Measurements from ENCODE around the gene EML3. TPM values are rescaled to one million over a fixed set of nuclear protein-coding genes. Genes with fewer than 3 reads are reported as not detected.

The EML3 gene
- total and polyA plus RNA-seq, 2 of the 13 experiments (the other 11 are each of a cell fraction or from before 2014, with no cell fraction given): 10.6 to 12.3 TPM

DNA sequence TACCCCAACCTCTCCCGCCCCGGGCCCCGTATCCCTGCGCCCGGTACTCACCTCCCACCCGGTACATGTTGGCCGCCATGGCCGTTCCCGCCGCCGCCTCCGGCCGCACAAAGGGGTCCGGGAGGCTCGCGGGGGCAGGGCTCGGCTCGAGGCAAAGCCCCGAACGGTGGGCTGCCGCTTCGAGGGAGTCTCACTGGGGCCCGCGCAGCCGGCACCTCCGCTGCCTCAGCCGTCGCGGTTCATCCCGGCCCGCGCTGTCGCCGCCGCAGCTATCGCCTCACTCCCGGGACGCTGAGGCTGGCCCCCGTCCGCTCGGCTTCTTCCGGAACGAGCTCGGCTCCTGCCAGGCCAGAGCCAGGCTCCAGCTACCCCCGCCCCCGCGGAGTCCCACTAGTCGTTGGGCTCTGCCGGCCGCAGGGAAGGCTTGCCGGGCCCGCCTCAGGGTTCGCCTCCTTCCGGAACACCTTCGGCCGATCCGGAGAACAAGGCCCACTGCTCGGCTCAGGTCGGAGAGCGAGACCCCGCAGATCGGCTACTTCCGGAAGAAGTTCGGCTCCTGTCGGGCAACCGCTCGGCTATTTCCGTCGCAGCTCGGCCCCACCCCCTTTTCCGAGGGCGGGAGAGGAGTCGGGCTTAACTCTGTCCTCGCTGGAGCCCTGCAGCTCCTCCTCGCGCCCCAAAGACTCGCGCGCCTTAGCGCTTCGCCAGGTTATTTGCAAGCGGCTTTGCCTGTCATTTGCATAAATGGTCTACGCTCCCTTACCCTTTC, 11.0 kb downstream of the EML3 start, which contains the start of gene MTA2 (continued):
- TF ChIP-seq, protein P1, sequence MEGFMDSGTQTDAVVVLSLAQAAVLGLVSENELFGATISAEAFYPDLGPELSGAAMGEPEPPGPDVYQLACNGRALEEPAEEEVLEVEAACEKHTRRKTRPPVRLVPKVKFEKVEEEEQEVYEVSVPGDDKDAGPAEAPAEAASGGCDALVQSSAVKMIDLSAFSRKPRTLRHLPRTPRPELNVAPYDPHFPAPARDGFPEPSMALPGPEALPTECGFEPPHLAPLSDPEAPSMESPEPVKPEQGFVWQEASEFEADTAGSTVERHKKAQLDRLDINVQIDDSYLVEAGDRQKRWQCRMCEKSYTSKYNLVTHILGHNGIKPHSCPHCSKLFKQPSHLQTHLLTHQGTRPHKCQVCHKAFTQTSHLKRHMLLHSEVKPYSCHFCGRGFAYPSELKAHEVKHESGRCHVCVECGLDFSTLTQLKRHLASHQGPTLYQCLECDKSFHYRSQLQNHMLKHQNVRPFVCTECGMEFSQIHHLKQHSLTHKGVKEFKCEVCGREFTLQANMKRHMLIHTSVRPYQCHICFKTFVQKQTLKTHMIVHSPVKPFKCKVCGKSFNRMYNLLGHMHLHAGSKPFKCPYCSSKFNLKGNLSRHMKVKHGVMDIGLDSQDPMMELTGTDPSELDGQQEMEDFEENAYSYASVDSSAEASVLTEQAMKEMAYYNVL (CRISPR knock-in tag; IDR thresholded peaks at IDR 0.05; ENCODE audit: borderline replicate concordance): peak; percentile 26; the same call in 1 of the 2 replicates
- TF ChIP-seq, protein P2, sequence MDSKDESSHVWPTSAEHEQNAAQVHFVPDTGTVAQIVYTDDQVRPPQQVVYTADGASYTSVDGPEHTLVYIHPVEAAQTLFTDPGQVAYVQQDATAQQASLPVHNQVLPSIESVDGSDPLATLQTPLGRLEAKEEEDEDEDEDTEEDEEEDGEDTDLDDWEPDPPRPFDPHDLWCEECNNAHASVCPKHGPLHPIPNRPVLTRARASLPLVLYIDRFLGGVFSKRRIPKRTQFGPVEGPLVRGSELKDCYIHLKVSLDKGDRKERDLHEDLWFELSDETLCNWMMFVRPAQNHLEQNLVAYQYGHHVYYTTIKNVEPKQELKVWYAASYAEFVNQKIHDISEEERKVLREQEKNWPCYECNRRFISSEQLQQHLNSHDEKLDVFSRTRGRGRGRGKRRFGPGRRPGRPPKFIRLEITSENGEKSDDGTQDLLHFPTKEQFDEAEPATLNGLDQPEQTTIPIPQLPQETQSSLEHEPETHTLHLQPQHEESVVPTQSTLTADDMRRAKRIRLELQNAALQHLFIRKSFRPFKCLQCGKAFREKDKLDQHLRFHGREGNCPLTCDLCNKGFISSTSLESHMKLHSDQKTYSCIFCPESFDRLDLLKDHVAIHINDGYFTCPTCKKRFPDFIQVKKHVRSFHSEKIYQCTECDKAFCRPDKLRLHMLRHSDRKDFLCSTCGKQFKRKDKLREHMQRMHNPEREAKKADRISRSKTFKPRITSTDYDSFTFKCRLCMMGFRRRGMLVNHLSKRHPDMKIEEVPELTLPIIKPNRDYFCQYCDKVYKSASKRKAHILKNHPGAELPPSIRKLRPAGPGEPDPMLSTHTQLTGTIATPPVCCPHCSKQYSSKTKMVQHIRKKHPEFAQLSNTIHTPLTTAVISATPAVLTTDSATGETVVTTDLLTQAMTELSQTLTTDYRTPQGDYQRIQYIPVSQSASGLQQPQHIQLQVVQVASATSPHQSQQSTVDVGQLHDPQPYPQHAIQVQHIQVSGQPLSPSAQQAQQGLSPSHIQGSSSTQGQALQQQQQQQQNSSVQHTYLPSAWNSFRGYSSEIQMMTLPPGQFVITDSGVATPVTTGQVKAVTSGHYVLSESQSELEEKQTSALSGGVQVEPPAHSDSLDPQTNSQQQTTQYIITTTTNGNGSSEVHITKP (CRISPR knock-in tag; IDR thresholded peaks at IDR 0.05; ENCODE audit: low read depth): no peak
- TF ChIP-seq, protein P3, sequence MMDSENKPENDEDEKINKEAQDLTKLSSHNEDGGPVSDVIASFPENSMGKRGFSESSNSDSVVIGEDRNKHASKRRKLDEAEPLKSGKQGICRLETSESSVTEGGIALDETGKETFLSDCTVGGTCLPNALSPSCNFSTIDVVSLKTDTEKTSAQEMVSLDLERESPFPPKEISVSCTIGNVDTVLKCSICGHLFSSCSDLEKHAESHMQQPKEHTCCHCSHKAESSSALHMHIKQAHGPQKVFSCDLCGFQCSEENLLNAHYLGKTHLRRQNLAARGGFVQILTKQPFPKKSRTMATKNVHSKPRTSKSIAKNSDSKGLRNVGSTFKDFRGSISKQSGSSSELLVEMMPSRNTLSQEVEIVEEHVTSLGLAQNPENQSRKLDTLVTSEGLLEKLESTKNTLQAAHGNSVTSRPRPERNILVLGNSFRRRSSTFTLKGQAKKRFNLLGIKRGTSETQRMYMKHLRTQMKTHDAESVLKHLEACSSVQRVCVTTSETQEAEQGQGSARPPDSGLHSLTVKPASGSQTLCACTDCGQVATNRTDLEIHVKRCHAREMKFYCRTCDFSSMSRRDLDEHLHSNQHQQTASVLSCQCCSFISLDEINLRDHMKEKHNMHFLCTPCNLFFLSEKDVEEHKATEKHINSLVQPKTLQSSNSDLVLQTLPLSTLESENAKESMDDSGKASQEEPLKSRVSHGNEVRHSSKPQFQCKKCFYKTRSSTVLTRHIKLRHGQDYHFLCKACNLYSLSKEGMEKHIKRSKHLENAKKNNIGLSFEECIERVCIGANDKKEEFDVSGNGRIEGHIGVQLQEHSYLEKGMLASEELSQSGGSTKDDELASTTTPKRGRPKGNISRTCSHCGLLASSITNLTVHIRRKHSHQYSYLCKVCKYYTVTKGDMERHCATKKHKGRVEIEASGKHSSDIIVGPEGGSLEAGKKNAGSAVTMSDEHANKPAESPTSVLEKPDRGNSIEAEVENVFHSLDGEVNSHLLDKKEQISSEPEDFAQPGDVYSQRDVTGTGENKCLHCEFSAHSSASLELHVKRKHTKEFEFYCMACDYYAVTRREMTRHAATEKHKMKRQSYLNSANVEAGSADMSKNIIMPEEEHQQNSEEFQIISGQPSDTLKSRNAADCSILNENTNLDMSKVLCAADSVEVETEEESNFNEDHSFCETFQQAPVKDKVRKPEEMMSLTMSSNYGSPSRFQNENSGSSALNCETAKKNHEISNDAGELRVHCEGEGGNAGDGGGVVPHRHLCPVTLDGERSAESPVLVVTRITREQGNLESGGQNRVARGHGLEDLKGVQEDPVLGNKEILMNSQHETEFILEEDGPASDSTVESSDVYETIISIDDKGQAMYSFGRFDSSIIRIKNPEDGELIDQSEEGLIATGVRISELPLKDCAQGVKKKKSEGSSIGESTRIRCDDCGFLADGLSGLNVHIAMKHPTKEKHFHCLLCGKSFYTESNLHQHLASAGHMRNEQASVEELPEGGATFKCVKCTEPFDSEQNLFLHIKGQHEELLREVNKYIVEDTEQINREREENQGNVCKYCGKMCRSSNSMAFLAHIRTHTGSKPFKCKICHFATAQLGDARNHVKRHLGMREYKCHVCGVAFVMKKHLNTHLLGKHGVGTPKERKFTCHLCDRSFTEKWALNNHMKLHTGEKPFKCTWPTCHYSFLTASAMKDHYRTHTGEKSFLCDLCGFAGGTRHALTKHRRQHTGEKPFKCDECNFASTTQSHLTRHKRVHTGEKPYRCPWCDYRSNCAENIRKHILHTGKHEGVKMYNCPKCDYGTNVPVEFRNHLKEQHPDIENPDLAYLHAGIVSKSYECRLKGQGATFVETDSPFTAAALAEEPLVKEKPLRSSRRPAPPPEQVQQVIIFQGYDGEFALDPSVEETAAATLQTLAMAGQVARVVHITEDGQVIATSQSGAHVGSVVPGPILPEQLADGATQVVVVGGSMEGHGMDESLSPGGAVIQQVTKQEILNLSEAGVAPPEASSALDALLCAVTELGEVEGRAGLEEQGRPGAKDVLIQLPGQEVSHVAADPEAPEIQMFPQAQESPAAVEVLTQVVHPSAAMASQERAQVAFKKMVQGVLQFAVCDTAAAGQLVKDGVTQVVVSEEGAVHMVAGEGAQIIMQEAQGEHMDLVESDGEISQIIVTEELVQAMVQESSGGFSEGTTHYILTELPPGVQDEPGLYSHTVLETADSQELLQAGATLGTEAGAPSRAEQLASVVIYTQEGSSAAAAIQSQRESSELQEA (CRISPR knock-in tag; IDR thresholded peaks at IDR 0.05; ENCODE audit: not compliant biosample characterization): no peak
- no peak for TF ChIP-seq MBD4 (IDR thresholded peaks at IDR 0.05; ENCODE audit: borderline replicate concordance, low read length)
- peak; percentile 71; the same call in 1 of the 2 replicates for TF ChIP-seq ZFYVE20 (CRISPR knock-in tag; IDR thresholded peaks at IDR 0.05; ENCODE audit: borderline replicate concordance, low read depth)
- no peak; the same call in 1 of the 2 replicates for TF ChIP-seq ZNF713 (CRISPR knock-in tag; IDR thresholded peaks at IDR 0.05)
- TF ChIP-seq SRSF1 (optimal IDR thresholded peaks at IDR 0.05; ENCODE audit: low read depth, low read length): no peak
- peak; percentile 56; the same call in 1 of the 2 replicates for TF ChIP-seq ZNF777 (CRISPR knock-in tag; IDR thresholded peaks at IDR 0.05)
- no peak for TF ChIP-seq DR1 (CRISPR knock-in tag; IDR thresholded peaks at IDR 0.05)
- TF ChIP-seq, protein P4, sequence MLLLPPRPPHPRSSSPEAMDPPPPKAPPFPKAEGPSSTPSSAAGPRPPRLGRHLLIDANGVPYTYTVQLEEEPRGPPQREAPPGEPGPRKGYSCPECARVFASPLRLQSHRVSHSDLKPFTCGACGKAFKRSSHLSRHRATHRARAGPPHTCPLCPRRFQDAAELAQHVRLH (CRISPR knock-in tag; IDR thresholded peaks at IDR 0.05; ENCODE audit: borderline replicate concordance, low read depth): no peak
- peak; percentile 81; the same call in 1 of the 2 replicates for TF ChIP-seq ZC3H13 (CRISPR knock-in tag; IDR thresholded peaks at IDR 0.05)
- TF ChIP-seq REPIN1 (CRISPR knock-in tag; IDR thresholded peaks at IDR 0.05; ENCODE audit: borderline replicate concordance, low read depth): no peak
- no peak for TF ChIP-seq HDAC6 (IDR thresholded peaks at IDR 0.05; ENCODE audit: low read depth, low read length)

Measured in HepG2 (cell line).